NCI-H226 (cell line): ENCODE measurements around the gene DHCR7.

Experiments used
- DNase-seq: peaks from one replicate; pipeline ENCODE4 v3.0.0-alpha.2; 2015

The DHCR7 gene

GRCh38 chr11:71406681-71407080 lies 41.5 kb downstream of the DHCR7 start:
- DNase-seq: no peak

- no peak for DNase-seq
Measured at GRCh38 chr11:71404209-71404608, 44.0 kb downstream of the DHCR7 start.

DNA sequence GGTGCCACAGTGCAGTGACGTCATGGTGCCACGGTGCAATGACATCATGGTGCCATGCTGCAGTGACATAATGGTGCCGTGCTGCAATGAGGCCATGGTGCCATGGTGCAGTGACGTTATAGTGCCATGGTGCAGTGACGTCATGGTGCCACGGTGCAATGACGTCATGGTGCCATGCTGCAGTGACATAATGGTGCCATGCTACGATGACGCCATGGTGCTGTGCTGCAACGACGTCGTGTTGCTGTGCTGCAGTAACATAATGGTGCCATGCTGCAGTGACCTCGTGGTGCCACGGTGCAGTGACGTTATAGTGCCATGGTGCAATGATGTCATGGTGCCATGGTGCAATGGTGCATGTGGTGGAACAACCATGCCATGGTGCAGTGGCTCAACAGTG lies 45.3 kb downstream of the DHCR7 start:
- DNase-seq: no peak

- DNase-seq: no peak
Measured at GRCh38 chr11:71400216-71400615, 48.0 kb downstream of the DHCR7 start.

DNA sequence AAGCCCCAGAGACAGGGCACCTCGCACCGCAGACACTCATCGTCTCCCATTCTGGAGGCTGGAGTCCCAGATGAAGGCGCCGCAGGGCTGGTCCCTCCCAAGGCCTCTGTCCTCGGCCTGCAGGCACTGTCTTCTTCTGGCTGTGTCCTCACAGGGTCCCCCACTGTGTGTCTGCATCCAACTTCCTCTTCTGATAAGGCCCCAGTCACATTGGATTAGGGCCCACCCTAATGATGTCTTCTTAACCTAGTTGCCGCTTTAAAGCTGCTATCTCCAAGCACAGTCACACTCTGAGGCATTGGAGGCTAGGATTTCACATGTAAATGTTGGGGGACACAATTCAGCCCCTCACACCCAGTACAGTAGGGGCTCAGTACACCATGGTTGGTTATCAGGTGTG lies 48.9 kb downstream of the DHCR7 start:
- no peak for DNase-seq

DNA sequence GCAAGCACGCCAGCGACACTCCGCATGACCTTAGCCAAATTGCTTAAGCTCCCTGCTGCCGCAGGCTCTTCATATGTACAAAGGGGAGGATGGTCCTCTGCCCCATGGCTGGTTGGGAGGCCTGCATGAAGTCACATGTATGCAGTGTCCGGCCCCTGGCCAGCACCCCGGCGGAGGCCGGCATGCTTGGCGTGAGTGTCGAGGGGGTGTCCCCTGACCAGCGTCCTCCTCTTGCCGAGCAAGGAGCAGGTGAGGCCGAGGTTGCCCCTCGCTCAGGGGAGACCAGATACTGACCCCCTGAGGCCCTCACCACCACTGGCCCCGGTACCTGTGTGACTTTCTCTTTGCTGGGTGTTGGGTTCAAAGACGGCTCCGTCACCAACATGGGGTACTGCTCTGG lies 50.2 kb downstream of the DHCR7 start:
- DNase-seq: no peak

DNA sequence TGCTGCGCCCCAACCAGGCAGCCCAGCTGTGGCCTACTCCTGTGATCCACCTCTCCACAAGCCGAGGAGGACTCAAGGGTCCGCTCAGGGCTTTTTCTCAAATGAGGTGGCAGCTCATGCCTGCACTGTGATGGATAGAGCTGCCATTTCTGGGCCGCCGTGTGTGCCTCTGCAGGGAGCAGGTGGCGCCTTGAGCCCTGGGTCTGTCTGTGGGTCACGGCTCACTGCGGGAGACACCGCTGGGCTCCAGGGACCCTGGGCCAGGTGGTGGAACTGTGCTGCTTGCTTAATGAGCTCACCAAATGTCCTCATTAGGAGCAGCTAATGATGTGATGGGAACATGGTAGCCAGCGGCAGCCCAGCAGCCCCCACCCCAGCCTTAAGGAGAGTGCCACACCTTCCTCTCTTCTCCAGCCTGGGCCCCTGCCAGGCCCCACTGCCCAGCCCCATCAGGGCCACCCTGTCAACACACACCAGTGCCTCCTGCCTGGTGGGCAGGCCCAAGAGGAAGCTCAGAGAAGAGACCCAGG lies 50.8 kb downstream of the DHCR7 start:
- no peak for DNase-seq

DNA sequence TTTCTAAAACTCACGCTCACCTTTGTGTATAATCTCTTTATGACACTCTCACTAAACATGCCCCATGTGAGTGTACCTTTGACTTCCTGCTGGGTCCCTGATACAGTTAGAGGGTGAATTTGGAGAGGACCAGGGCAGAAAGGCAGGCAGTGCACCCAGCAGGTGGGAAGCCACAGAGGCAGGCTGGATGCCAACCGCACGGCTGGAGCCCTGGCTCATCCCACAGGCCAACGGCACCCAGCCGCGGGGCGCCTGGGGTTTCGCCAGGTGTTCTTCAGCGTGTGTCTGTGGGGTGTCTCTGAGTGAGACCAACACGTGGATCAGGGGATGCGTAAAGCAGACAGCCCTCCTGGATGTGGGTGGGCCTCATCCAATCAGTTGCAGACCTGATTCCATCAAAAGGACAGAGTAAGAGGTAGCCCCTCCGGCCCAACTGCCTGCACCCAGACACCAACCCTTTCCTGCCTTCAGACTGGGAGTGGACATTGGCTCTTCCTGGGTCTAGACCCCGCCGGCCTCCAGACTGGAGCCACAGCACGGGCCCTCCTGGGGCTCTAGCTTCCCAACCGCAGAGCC lies 51.6 kb downstream of the DHCR7 start:
- no peak for DNase-seq

GRCh38 chr11:71395774-71396173 lies 52.4 kb downstream of the DHCR7 start:
- DNase-seq: no peak

- DNase-seq: no peak
Measured at GRCh38 chr11:71395263-71395560, 53.0 kb downstream of the DHCR7 start.

DNA sequence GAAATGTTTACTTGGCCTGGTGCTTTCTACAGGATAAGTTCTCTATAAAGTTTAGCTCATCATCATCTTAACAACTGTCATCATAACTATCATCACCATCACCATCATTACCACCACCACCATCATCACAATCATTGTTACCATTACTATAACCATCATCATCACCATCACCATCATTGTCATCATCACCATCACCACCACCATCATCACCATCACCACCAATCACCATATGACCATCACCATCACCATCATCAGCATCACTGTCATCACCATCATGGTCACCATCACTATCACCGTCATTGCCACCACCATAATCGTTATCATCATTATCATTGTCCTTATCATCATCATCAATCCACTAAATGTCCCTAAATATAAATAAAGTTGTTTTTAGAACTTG lies 54.9 kb downstream of the DHCR7 start:
- no peak for DNase-seq

DNA sequence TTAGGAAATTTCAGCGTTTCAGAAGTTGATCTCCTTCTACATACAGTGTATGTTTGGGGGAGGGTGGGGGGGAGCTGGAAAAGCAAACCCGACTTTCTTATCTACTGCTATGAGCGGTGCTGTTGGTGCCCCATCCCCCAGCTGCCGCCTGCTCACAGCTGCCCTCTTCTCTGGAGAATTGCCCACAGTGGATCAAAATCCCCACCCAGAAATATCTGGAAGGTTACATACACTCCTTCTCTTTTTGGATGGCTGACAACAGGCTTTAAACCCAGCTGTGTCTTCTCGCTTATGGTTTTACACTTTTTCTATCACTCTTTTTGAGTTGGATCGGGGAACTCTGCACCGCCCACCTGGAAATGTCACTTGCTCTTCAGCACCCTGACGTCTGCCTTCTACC lies 56.4 kb downstream of the DHCR7 start:
- no peak for DNase-seq

GRCh38 chr11:71391352-71391751 lies 56.8 kb downstream of the DHCR7 start:
- no peak for DNase-seq

GRCh38 chr11:71388637-71389235 lies 59.5 kb downstream of the DHCR7 start:
- no peak for DNase-seq

DNA sequence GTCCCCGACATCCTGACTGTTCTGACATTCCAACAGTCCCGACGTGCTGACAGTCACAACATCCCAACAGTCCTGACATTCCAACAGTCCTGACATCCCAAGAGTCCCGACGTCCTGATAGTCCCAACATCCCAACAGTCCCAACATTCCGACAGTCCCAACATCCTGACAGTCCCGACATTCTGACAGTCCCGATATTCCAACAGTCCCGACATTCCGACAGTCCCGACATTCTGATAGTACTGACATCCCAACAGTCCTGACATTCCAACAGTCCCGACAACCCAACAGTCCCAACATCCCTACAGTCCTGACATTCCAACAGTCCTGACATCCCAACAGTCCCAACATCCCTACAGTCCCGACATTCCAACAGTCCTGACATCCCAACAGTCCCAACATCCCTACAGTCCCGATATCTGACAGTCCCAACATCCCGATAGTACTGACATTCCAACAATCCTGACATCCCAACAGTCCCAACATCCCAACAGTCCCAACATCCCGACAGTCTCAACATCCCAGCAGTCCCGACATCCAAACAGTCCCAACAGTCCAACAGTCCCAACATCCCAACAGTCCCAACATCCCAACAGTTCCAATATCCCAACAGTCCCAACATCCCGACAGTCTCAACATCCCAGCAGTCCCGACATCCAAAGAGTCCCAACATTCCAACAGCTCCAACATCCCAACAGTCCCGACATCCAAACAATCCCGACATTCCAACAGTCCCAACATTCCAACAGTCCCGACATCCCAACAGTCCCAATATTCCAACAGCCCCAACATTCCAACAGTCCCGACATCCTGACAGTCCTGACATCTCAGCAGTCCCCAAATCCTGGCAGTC lies 60.2 kb downstream of the DHCR7 start:
- DNase-seq: no peak

DNA sequence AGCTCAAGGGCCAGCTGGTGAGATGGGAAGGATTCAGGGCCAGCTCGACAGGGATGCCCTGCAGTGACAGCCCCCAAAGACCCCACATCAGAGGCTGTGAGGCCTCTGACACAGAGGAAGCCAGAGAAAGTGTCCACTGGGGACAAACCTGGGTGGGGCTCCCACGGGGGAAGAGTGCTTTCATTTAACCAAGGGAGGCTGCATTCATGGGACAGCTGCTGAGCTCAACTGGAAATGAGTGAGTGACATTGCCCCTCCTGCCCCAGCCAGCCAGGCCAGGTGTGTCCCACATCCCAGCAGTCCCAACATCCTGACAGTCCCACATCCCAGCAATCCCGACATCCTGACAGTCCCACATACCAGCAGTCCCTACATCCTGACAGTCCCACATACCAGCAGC lies 61.0 kb downstream of the DHCR7 start:
- DNase-seq: no peak

DNA sequence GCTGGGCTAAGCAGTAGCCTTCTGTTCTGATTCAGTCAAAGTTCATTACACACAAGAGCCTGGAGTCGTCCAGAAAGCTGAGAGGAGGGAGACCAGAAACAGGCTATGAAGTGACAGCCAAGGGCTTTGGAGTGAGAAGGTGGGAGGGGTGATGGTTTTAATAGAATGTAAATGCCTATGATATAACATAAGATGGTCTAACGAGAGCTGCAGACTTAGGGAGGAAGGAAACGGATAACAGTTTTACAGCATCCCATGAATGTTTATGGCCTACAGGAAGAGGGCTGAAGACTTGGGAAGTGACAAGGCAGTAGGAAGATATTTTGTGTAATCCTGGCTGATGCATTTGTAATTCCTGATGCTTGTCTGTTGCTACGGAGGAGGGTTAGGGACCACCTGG lies 62.0 kb downstream of the DHCR7 start:
- no peak for DNase-seq

- DNase-seq: no peak
Measured at GRCh38 chr11:71385091-71385490, 63.1 kb downstream of the DHCR7 start.

DNA sequence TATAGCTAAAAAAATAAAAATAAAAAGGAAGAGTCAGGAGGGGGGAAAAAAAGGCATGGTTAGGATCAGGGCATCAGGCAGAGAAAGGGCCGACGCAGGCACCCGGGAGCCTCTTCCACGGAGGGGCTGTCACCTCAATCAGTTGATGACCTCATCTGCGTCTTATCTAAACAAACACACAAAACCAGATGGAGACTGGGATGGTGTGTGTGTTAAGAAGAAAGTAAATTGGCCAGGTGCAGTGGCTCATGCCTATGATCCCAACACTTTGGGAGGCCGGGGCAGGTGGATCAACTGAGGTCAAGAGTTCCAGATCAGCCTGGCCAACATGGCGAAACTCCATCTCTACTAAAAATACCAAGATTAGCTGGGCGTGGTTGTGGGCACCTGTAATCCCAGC lies 63.6 kb downstream of the DHCR7 start:
- no peak for DNase-seq
